Keratinocyte (primary cell): ENCODE data around the gene FAM50A. TPM values are rescaled to one million over a fixed set of nuclear protein-coding genes. Genes with fewer than 3 reads are reported as not detected.

Experiments
- DNase-seq: peaks from one replicate; pipeline ENCODE4 v3.0.0-alpha.2; 2011; ENCODE audit warnings: low read depth, missing footprints, low spot score
- FAIRE-seq: peaks from 2 replicates; lab custom pipeline; 2011; peaks lifted over from hg19 to GRCh38; lab: Jason Lieb, UNC
- H2AFZ ChIP-seq: 2 replicates; pipeline ENCODE4 v1.6.0; 2012; ENCODE audit warnings: low read length, control low read depth, inconsistent platforms; ENCODE audit not compliant: control insufficient read depth
- H3K27ac ChIP-seq: 2 replicates; pipeline ENCODE4 v1.5.1; 2011; ENCODE audit warnings: low read length; ENCODE audit not compliant: control insufficient read depth, insufficient read depth
- H3K27me3 ChIP-seq: 3 replicates; pipeline ENCODE4 v1.6.0; 2011; ENCODE audit warnings: low read length; ENCODE audit not compliant: control insufficient read depth, insufficient read depth; ENCODE audit errors: extremely low read depth
- H3K36me3 ChIP-seq, 2 experiments: 2 replicates in 1 of 2; 3 replicates in 1 of 2; pipeline ENCODE4 v1.5.1; 2011; ENCODE audit warnings: low read length in 2 of 2, mild to moderate bottlenecking in 1 of 2; ENCODE audit not compliant: control insufficient read depth in 2 of 2, insufficient read depth in 2 of 2; ENCODE audit errors: extremely low read depth in 1 of 2
- H3K4me1 ChIP-seq: 3 replicates; pipeline ENCODE4 v1.5.1; 2011; ENCODE audit warnings: low read length; ENCODE audit not compliant: control insufficient read depth, insufficient read depth; ENCODE audit errors: extremely low read depth
- H3K4me2 ChIP-seq: 3 replicates; pipeline ENCODE4 v1.6.0; 2011; ENCODE audit warnings: low read depth, low read length; ENCODE audit not compliant: control insufficient read depth, insufficient read depth; ENCODE audit errors: extremely low read depth
- H3K4me3 ChIP-seq, 3 experiments: fragments of 200-600 bp in 1 of 3; sonication (generic) in 1 of 3; 2 replicates in 2 of 3; 3 replicates in 1 of 3; pipeline ENCODE4 v1.5.1; 2011 to 2016; ENCODE audit warnings: low read length in 3 of 3, mild to moderate bottlenecking in 3 of 3, control low read depth in 2 of 3, inconsistent platforms in 1 of 3, low read depth in 1 of 3, mixed read lengths in 1 of 3, mixed run types in 1 of 3, moderate library complexity in 1 of 3; ENCODE audit not compliant: control insufficient read depth in 2 of 3, insufficient read depth in 2 of 3; ENCODE audit errors: extremely low read depth in 1 of 3
- H3K79me2 ChIP-seq: 2 replicates; pipeline ENCODE4 v1.6.0; 2012; ENCODE audit warnings: low read length; ENCODE audit not compliant: control insufficient read depth, insufficient read depth
- H3K9ac ChIP-seq: 3 replicates; pipeline ENCODE4 v1.6.0; 2011; ENCODE audit warnings: low read length; ENCODE audit not compliant: control insufficient read depth, insufficient read depth; ENCODE audit errors: extremely low read depth
- H3K9me1 ChIP-seq: 3 replicates; pipeline ENCODE4 v1.6.0; 2011; ENCODE audit warnings: low read length; ENCODE audit not compliant: control insufficient read depth, insufficient read depth; ENCODE audit errors: extremely low read depth
- H3K9me3 ChIP-seq: 2 replicates; pipeline ENCODE4 v1.5.1; 2012; ENCODE audit warnings: low read depth, low read length; ENCODE audit not compliant: control insufficient read depth
- H4K20me1 ChIP-seq: 3 replicates; pipeline ENCODE4 v1.6.0; 2011; ENCODE audit warnings: low read length; ENCODE audit not compliant: control insufficient read depth, insufficient read depth; ENCODE audit errors: extremely low read depth
- EZH2 ChIP-seq: IDR thresholded peaks from one replicate; pipeline ENCODE4 v1.6.1; 2012; ENCODE audit warnings: inconsistent platforms, mild to moderate bottlenecking, low read length, moderate library complexity
- dilution Hi-C: fragments of 300-500 bp; cut with MboI; formaldehyde crosslinking; loops from one replicate; pipeline ENCODE4 v1.7.0; 2020; ENCODE audit warnings: low sequenced_read_pairs; ENCODE audit not compliant: extremely low pct_ligation_motif_present
- polyA plus RNA-seq, 5 experiments: library from polyadenylated mRNA; depleted of rRNA in 3 of 5; stranded (reverse) in 3 of 5; stranded (forward) in 1 of 5; unstranded in 1 of 5; fragments of >200 nt; gene quantifications; 1 replicate in 1 of 5; 2 replicates in 3 of 5; 3 replicates in 1 of 5; pipeline versions ENCODE4 v1.2.1 to v1.2.3, GENCODE V29; 2011 to 2012; ENCODE audit warnings: missing spikeins in 2 of 5, low read depth in 1 of 5, low replicate concordance in 1 of 5
- TF ChIP-seq, protein P1 (sequence below), 3 experiments: IDR thresholded peaks in 1 of 3; conservative IDR thresholded peaks in 1 of 3; optimal IDR thresholded peaks in 1 of 3; 2 replicates in 2 of 3; 3 replicates in 1 of 3; pipeline versions ENCODE3 to v1.5.1; 2011; ENCODE audit warnings: low read length in 3 of 3, mild to moderate bottlenecking in 3 of 3, moderate library complexity in 2 of 3, control low read depth in 1 of 3, inconsistent platforms in 1 of 3; ENCODE audit not compliant: insufficient read depth in 2 of 3; ENCODE audit errors: extremely low read depth in 1 of 3

FAM50A gene
- polyA plus RNA-seq, 1 donor (not counting 4 experiments of a cell fraction or from before 2014, with no cell fraction given), result 35.7 TPM

DNA sequence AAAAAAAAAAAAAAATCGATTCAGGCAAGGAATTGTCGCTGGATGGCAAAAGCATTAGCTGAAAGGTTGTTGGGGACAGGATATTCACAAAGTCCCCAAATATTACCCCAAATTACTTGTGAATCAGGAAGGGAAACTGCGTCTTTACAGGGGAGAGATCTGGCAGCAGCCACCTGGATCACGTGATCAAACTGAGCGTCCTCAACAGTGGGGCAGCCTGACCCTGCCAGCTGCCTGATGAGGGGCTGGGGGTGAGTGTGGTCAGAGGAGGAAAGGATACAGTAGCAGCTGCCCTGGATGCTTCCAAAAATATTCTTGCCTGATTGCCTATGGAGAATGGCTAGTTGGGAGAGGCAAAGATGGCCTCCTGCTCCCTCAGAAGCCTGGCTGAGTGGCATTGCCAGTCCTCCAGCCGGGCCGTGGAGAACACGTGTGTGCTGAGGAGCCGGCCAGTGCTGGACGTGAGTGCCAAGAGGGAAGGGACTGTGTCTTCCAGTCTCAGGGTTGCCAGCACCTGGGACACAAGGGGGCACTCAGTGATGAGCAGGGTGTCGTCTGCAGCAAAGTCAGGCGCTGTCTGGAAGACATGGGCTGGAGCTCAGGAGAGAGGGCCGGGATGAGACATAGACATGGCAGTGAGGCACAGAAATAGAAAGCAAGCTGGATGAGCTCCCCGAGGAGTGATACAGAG, 38.1 kb downstream of the FAM50A start:
- Histone ChIP-seq H3K4me3 (no peak overlapping the region), H3K36me3 (peaks cover 3 to 8% of the 10 kb centered on the region in 2 experiments), H3K27ac (no peak overlapping the region), H3K4me1 (peaks cover 6% of the 10 kb centered on the region), H3K4me2 (no peak overlapping the region), H3K9me1 (no peaks in the 10 kb centered on the region), H3K27me3 (no peaks in the 10 kb centered on the region), H3K9ac (no peak overlapping the region), H2AFZ (no peak overlapping the region), H3K9me3 (no peaks in the 10 kb centered on the region), H4K20me1 (no peaks in the 10 kb centered on the region), H3K79me2 (peaks cover 8% of the 10 kb centered on the region)
- DNase-seq (no peak), FAIRE-seq (no peak)
- dilution Hi-C loops, result no loop called here
- TF ChIP-seq, protein P1, sequence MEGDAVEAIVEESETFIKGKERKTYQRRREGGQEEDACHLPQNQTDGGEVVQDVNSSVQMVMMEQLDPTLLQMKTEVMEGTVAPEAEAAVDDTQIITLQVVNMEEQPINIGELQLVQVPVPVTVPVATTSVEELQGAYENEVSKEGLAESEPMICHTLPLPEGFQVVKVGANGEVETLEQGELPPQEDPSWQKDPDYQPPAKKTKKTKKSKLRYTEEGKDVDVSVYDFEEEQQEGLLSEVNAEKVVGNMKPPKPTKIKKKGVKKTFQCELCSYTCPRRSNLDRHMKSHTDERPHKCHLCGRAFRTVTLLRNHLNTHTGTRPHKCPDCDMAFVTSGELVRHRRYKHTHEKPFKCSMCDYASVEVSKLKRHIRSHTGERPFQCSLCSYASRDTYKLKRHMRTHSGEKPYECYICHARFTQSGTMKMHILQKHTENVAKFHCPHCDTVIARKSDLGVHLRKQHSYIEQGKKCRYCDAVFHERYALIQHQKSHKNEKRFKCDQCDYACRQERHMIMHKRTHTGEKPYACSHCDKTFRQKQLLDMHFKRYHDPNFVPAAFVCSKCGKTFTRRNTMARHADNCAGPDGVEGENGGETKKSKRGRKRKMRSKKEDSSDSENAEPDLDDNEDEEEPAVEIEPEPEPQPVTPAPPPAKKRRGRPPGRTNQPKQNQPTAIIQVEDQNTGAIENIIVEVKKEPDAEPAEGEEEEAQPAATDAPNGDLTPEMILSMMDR (optimal IDR thresholded peaks at IDR 0.05 in 1 of 3, IDR thresholded peaks at IDR 0.05 in 1 of 3, conservative IDR thresholded peaks at IDR 0.05 in 1 of 3; ENCODE audit: extremely low read depth in 1 of 3, insufficient read depth in 2 of 3, low read length in 3 of 3), result no peak
- TF ChIP-seq EZH2, result no peak

DNA sequence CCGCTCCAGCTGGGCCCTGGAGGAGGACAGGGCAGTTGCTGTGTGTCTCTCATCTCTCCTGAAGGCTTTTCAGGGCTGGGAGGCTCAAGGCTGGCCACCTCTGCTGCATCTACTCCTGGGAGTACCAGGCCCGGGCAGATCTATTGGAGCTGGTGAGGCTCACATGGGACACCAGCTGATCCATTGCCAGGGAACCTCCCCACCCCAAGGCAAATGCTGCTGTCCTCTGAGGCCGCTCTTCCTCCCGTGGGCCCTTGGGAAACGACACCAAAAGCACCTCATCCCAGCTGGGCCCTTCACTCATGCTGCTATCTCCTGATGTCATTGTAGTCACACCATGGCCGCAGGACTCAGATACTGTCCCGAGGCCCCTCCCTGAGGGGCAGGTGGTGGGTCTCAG, 38.8 kb downstream of the FAM50A start:
- no peak overlapping the region for H3K4me3 ChIP-seq
- FAIRE-seq (no peak), DNase-seq (no peak)
- no peaks in the 10 kb centered on the region for H3K9me3 ChIP-seq
- peaks cover 8% of the 10 kb centered on the region for H3K79me2 ChIP-seq
- H4K20me1 ChIP-seq, result no peaks in the 10 kb centered on the region
- TF ChIP-seq, protein P1 (optimal IDR thresholded peaks at IDR 0.05 in 1 of 3, IDR thresholded peaks at IDR 0.05 in 1 of 3, conservative IDR thresholded peaks at IDR 0.05 in 1 of 3; ENCODE audit: extremely low read depth in 1 of 3, insufficient read depth in 2 of 3, low read length in 3 of 3), result no peak
- TF ChIP-seq EZH2, result no peak
- dilution Hi-C loops, result no loop called here
- H3K27ac ChIP-seq, result no peak overlapping the region
- peaks cover 5 to 8% of the 10 kb centered on the region in 2 experiments for H3K36me3 ChIP-seq
- no peak overlapping the region for H2AFZ ChIP-seq
- H3K4me2 ChIP-seq, result no peak overlapping the region
- peaks cover 6% of the 10 kb centered on the region for H3K4me1 ChIP-seq
- no peaks in the 10 kb centered on the region for H3K9me1 ChIP-seq
- H3K9ac ChIP-seq, result no peak overlapping the region
- H3K27me3 ChIP-seq, result no peaks in the 10 kb centered on the region
